GM08714 (cell line): Measurements from ENCODE around the gene CX3CL1.

Experiments
- H3K4me3 ChIP-seq: fragments of 200-500 bp; sonication (Bioruptor generic); 2 replicates; pipeline ENCODE4 v1.5.1; 2014; ENCODE audit warnings: mild to moderate bottlenecking, low read length, inconsistent platforms
- ZNF274 ChIP-seq: IDR thresholded peaks from 2 replicates; pipeline ENCODE4 v1.6.1; 2012; ENCODE audit warnings: mild to moderate bottlenecking, low read depth, low read length

Gene CX3CL1

DNA sequence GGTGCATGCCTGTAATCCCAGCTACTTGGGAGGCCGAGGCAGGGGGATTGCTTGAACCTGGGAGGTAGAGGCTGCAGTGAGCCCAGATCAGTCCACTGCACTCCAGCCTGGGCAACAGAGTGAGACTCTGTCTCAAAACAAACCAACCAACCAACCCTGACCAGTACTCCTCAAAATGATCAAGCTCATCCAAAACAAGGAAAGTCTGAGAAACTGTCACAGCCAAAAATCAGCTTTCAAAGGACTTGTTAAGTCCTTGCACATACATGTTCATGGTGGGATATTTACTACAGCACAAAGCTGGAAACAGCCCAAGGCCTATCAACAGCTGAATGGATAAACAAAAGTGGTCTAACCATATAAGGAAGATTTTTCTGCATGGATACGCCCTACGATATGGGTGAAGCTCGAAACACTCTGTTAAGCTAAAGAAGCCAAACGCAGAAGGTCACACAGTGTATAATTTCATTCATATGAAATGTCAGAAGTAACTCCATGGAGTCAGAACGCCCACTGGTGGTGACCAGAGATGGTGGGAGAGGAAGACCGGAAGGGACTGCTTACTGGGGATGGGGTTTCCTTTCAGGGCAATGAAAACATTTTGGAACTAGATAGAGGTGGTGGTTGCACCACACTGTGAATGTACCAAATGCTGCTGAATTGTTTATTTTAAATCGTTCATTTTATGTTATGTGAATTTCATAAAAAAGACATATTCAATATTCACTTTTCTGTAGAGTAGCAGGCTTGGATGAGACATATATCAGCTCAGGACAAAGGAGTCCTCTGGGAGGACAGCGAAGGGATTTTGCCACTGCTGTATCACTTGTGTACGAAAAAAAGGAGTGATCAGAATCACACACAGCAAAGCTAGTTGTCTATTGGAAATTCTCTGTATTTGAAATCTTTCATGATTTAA, 50.0 kb downstream of the CX3CL1 start:
- no peak for TF ChIP-seq ZNF274
- H3K4me3 ChIP-seq: no peak overlapping the region

DNA sequence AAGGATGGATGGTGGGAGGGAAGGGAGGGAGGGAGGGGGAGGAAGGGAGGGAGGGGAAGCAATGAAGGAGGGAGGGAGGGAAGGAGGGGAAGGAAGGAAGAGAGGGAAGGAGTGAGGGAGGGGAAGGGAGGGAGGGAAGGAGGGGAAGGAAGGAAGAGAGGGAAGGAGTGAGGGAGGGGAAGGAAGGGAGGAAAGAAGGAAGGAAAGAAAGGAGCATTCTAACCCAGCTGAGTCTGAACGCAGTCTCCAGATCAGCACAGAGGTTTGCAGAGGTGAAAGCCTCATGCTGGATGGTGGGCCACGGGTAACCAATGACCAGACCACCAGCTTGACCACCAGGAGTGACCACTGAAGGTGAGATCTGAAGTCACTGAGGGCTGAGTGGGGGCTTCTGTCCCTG, 50.9 kb downstream of the CX3CL1 start:
- TF ChIP-seq ZNF274: no peak
- no peak overlapping the region for H3K4me3 ChIP-seq

DNA sequence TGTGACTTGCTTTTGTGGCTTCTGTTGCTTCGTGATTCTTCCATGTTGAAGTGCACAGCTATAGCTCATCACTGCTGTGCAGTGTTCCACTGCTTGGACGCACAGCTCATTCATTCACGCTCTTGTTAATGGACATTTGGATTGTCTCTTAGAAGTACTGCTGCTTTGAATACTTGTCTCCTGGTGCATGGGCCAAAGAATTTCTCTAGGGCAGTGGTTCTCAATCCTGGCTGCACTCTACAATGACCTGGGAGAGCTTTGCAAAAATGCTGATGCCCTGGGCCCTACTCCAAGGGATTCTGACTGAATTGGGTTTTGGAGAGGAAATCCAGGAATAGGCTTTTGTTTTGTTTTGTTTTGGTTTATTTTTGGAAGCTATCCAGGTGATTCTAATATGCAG, 52.3 kb downstream of the CX3CL1 start:
- H3K4me3 ChIP-seq: no peak overlapping the region
- TF ChIP-seq ZNF274: no peak

DNA sequence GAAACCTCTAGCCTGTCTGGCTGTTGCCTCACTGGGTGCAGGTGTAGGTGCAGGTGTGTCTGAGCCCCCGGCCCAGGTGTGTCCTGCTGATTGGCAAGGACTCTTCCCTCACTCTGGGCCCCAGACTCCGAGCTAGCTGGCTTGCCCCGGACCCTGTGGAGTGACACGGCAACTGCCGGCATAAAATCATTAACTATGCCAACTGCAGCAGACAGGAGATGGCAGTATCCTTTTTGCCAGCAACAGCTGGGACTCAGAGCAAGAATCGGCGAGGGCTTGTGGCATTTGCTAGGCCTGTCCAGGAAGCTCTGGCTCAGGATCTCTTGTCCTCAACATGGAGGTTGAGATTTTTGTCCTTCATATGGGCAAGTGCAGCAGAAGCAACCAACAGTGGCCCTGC, 54.1 kb downstream of the CX3CL1 start:
- no peak for TF ChIP-seq ZNF274

DNA sequence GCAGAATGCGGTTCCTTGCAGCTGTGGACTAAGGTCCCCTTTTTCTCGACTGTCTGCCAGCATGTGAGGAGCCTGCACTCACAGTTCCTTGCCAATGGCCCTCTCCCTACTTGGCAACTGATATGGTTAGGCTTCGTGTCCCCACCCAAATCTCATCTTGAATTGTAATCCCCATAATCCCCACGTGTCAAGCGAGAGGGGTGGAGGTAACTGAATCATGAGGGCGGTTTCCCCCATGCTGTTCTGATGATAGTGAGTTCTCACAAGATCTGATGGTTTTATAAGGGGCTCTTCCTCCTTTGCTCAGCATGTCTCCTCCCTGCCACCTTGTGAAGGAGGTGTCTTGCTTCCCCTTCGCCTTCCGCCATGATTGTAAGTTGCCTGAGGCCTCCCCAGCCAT, 55.0 kb downstream of the CX3CL1 start:
- no peak for TF ChIP-seq ZNF274
- H3K4me3 ChIP-seq: no peak overlapping the region

More for the DNA sequence above, 54.1 kb downstream of the CX3CL1 start:
- no peak overlapping the region for H3K4me3 ChIP-seq

DNA sequence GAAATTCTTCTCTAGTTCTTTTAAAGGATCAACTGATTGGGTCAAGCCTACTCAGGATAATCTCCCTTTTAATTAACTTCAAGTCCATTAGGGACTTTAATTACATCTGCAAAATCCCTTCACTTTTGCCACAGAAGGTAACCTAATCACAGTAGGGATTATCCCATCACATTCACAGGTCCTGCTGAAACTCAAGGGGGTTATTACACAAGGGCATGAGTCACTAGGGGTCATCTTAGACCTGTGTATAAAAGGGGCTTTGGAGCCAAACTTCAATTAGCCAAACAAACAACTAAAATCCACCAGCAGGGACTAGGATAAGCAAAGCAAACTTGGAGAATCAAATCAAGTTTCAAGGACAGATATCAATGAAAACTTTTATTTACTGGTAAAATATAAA, 55.5 kb downstream of the CX3CL1 start:
- no peak overlapping the region for H3K4me3 ChIP-seq
- no peak for TF ChIP-seq ZNF274

DNA sequence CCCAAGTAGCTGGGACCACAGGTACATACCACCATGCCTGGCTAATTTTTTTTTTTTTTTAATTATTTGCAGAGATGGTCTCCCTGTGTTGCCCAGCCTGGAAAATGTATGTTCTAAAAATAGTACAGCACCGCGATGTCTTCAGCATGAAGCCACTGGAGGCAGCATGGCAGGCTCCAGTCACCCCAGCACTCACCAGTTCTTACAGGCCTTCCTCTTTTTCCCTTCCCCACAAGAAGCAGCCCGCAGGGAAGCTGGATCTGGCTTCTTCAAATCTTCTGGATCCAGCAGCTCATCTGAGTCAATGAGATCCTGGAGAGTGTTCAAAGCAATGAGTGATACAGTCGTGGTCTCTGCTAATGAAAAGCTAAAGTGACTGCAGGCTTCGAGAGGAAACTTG, 58.7 kb downstream of the CX3CL1 start:
- no peak for TF ChIP-seq ZNF274
- H3K4me3 ChIP-seq: no peak overlapping the region

DNA sequence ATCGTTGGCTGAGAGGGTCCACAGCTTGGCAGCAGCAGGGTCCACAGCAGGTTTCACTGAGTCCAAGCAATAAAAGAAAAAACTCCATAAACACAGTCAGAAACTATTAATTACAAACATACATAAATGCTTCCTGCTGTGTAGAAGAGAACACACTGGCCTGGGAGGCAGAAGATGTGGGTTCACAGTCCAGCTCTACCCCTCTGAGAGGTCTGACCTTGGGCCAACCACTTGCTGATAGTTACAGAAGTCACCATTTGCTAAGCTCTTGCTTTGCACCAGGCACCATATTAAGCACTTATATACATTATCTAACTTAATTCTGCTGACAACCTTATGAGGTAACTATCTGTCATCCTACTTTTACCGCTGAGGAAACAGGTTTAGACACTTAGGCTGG, 60.2 kb downstream of the CX3CL1 start:
- no peak for TF ChIP-seq ZNF274
- no peak overlapping the region for H3K4me3 ChIP-seq

DNA sequence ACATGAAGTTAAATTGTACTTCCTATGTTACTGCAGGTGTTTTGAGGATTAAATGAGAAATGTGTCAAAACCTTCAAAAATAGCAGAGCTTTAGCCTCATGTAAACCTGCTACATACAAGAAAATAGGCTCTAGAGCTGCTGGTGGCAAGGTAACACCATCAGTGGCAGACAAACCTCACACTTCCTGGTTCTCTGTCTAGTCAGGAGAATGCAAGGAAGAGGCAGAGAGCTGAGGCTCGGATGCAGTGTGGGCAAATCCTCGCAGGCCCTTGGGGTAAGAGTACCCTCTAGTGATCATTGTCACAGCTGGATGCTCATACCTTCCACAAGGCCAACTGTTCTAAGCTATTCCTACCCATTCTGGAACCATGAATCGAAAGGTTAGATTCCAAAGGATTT, 60.7 kb downstream of the CX3CL1 start:
- no peak overlapping the region for H3K4me3 ChIP-seq
- no peak for TF ChIP-seq ZNF274

DNA sequence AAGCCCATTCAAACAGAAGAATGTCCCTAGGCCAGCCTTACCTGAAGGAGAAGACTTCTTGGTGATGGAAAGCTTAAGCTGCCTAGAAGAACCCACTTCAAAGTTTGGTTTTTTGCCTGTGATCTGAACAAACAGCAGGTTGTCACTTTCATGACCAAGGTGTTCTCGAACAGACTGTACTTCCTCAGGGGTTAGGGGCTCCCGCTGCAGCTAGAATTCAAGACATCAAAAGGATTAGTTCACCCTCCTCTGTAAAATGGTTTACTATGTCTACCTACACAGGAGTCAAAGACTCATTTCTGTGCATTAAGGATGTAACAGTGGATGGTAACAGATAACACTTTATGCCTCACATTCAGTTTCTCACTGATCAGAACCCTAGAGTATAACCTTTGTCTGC, 61.7 kb downstream of the CX3CL1 start:
- no peak for TF ChIP-seq ZNF274
- no peak overlapping the region for H3K4me3 ChIP-seq
